Measurements from ENCODE around the gene RBM43.

DNA sequence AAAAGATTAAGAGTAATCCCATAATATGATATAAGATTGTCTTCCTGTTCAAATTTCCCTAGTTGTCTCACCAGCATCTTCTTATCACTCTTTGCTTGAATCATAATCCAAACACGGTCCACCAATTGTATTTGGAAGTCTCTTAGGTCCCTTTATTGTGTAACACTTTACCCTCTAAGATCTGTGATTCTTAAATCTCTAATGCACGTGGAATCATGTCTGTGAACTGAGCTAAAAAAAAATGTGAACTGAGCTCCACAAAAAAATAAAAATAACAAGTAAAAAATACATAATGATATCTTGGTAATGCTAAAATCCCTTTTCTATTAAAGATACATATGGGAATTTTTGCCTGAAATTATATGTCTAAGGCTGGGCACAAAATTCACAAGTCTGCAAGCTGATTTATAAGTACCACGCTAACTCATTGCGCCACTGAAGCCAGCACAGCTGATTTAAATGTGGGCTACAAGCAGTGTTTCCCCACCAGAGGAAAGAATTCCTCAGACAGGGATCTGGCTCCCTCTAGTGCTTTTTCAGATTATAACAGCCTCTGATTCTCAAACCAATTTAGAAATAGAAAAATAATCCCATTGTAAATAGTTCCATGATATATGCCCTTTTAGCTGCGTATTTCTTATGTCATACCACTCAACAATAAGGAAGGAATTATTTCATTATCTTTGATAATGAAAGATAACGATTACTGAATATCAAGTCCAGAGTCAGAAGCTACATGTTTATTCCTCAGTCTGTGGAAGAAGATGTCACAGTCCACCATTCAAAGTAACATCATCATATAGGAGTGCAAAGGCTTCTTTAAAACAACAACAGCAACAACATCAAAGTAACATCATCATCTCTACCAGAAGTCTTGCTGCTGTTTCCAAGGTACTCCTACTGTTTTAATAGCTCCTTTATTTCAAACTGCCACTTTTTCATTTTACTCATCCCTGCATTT lies 22.9 kb downstream of the RBM43 start:
- TF ChIP-seq CTCF (IDR thresholded peaks at IDR 0.05) (peak; percentile 83 to 90 (median 89)), POLR2A (IDR thresholded peaks at IDR 0.05) (no peak)
